GM12878 (cell line): Measurements from ENCODE around the gene NFATC2.

ENCODE experiments used
- CREB1 ChIP-seq: IDR thresholded peaks from 2 replicates; pipeline ENCODE4 v1.6.1; 2012; ENCODE audit warnings: low read depth, mild to moderate bottlenecking, inconsistent platforms
- EP300 ChIP-seq, 2 experiments: fragments of 150-350 bp in 1 of 2; IDR thresholded peaks; 2 replicates each; pipeline ENCODE4 v1.6.1; 2011 to 2012; ENCODE audit warnings: low read depth in 2 of 2, low read length in 2 of 2, borderline replicate concordance in 1 of 2, improper control_type of control experiment in 1 of 2, inconsistent platforms in 1 of 2; ENCODE audit not compliant: control insufficient read depth in 1 of 2
- RELA ChIP-seq: fragments of 450-650 bp; IDR thresholded peaks from 2 replicates; pipeline ENCODE4 v1.8.0; 2014; ENCODE audit warnings: borderline replicate concordance; ENCODE audit not compliant: partially characterized antibody
- SIN3A ChIP-seq: IDR thresholded peaks from 2 replicates; pipeline ENCODE4 v1.6.1; 2012; ENCODE audit warnings: low read depth, low read length, improper control_type of control experiment
- SMARCA5 ChIP-seq: fragments of 450-650 bp; IDR thresholded peaks from 2 replicates; pipeline ENCODE4 v1.6.1; 2017; ENCODE audit warnings: mild to moderate bottlenecking
- TAF1 ChIP-seq: IDR thresholded peaks from 2 replicates; pipeline ENCODE4 v1.6.1; 2011; ENCODE audit warnings: mild to moderate bottlenecking, low read depth, low read length, borderline replicate concordance
- TCF12 ChIP-seq: IDR thresholded peaks from 2 replicates; pipeline ENCODE4 v1.6.1; 2011; ENCODE audit warnings: low read depth, mild to moderate bottlenecking, low read length
- TF ChIP-seq, protein P1 (sequence below), 3 experiments: IDR thresholded peaks in 2 of 3; conservative IDR thresholded peaks in 1 of 3; 2 replicates each; pipeline ENCODE4 v1.5.1; 2011; ENCODE audit warnings: low read depth in 3 of 3, low read length in 3 of 3, mild to moderate bottlenecking in 3 of 3, control low read depth in 2 of 3, moderate library complexity in 2 of 3, inconsistent platforms in 1 of 3, mixed read lengths in 1 of 3; ENCODE audit not compliant: control insufficient read depth in 2 of 3, insufficient read depth in 1 of 3; ENCODE audit errors: extremely low read depth in 1 of 3

DNA sequence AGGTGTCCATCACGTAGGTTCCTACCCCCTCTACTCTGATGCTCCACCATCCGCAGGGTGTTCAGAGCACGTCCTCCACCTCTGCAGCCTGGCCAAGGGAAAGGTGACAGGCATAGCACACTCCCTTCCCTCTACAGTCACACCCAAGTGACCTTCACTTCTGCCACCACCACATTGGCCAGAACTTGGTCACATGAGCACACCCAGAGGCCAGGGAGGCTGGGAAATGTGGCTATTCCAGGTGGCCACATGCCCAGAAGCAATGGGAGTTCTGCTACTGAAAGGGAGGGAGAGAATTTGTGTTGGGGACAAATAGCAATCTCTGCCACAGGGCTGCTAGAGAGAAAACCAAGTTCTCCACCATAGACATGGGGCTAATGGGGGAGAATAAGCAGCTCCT lies 180.3 kb downstream of the NFATC2 start:
- TF ChIP-seq TAF1 (no peak), RELA (no peak), CREB1 (no peak), TCF12 (no peak), SMARCA5 (no peak), EP300 (IDR thresholded peaks at IDR 0.05; ENCODE audit: borderline replicate concordance in 1 of 2, control insufficient read depth in 1 of 2, low read depth in 2 of 2, low read length in 2 of 2) (no peak), SIN3A (no peak)
- TF ChIP-seq, protein P1, sequence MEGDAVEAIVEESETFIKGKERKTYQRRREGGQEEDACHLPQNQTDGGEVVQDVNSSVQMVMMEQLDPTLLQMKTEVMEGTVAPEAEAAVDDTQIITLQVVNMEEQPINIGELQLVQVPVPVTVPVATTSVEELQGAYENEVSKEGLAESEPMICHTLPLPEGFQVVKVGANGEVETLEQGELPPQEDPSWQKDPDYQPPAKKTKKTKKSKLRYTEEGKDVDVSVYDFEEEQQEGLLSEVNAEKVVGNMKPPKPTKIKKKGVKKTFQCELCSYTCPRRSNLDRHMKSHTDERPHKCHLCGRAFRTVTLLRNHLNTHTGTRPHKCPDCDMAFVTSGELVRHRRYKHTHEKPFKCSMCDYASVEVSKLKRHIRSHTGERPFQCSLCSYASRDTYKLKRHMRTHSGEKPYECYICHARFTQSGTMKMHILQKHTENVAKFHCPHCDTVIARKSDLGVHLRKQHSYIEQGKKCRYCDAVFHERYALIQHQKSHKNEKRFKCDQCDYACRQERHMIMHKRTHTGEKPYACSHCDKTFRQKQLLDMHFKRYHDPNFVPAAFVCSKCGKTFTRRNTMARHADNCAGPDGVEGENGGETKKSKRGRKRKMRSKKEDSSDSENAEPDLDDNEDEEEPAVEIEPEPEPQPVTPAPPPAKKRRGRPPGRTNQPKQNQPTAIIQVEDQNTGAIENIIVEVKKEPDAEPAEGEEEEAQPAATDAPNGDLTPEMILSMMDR (IDR thresholded peaks at IDR 0.05 in 2 of 3, conservative IDR thresholded peaks at IDR 0.05 in 1 of 3; ENCODE audit: control insufficient read depth in 2 of 3, extremely low read depth in 1 of 3, insufficient read depth in 1 of 3, low read depth in 3 of 3, low read length in 3 of 3): no peak
